ENCODE measurements around the gene KCNH1.

- TF ChIP-seq CTCF (IDR thresholded peaks at IDR 0.05; ENCODE audit: poor library complexity) (no peak), EZH2 (IDR thresholded peaks at IDR 0.05; ENCODE audit: borderline replicate concordance) (no peak), EZH2phosphoT487 (IDR thresholded peaks at IDR 0.05; ENCODE audit: low read depth, severe bottlenecking, unreplicated experiment) (no peak)
These were observed 184.5 kb downstream of the KCNH1 start for GRCh38 chr1:210949489-210949888.
